Measurements from ENCODE around the gene TMEM259. TPM values are rescaled to one million over a fixed set of nuclear protein-coding genes. Genes with fewer than 3 reads are reported as not detected.

Gene TMEM259
- total RNA-seq, 1 donor from 2014 or later: 182 TPM

GRCh38 chr19:1061987-1062386 lies 41.1 kb upstream of the TMEM259 start:
- Mint-ChIP-seq H3K27me3 (ENCODE audit: unreplicated experiment) (peaks cover 18% of the 10 kb centered on the region), H3K4me3 (ENCODE audit: unreplicated experiment) (no peak overlapping the region), H3K27ac (ENCODE audit: unreplicated experiment) (no peak overlapping the region)

DNA sequence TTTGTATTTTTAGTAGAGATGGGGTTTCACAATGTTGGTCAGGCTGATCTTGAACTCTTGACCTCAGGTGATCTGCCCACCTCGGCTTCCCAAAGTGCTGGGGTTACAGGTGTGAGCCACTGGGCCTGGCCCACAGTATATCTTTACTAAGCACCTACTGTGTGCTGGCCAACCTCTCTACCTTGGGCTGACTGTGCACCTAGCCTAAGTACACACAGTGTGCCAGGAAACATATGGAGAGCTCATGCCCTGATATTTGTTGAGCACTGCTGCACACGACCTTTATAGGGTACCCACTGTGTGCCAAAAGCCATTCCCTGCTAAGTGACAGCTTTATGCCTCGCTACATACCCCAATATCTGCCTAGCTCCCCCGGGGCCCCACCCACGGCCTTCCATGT lies 39.8 kb upstream of the TMEM259 start:
- Mint-ChIP-seq H3K4me3 (ENCODE audit: unreplicated experiment) (no peak overlapping the region), H3K9me3 (ENCODE audit: unreplicated experiment) (peaks cover 10% of the 10 kb centered on the region), H3K27me3 (ENCODE audit: unreplicated experiment) (peaks cover 24% of the 10 kb centered on the region), H3K36me3 (ENCODE audit: low read depth, unreplicated experiment) (peaks cover 25% of the 10 kb centered on the region), H3K27ac (ENCODE audit: unreplicated experiment) (no peak overlapping the region), H3K4me1 (ENCODE audit: unreplicated experiment) (no peaks in the 10 kb centered on the region)
- no peak for DNase-seq (ENCODE audit: low spot score)
- TF ChIP-seq, protein P1, sequence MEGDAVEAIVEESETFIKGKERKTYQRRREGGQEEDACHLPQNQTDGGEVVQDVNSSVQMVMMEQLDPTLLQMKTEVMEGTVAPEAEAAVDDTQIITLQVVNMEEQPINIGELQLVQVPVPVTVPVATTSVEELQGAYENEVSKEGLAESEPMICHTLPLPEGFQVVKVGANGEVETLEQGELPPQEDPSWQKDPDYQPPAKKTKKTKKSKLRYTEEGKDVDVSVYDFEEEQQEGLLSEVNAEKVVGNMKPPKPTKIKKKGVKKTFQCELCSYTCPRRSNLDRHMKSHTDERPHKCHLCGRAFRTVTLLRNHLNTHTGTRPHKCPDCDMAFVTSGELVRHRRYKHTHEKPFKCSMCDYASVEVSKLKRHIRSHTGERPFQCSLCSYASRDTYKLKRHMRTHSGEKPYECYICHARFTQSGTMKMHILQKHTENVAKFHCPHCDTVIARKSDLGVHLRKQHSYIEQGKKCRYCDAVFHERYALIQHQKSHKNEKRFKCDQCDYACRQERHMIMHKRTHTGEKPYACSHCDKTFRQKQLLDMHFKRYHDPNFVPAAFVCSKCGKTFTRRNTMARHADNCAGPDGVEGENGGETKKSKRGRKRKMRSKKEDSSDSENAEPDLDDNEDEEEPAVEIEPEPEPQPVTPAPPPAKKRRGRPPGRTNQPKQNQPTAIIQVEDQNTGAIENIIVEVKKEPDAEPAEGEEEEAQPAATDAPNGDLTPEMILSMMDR (IDR thresholded peaks at IDR 0.05; ENCODE audit: unreplicated experiment): no peak

More at GRCh38 chr19:1061987-1062386, 41.1 kb upstream of the TMEM259 start:
- TF ChIP-seq, protein P1 (IDR thresholded peaks at IDR 0.05; ENCODE audit: unreplicated experiment): no peak
- Mint-ChIP-seq H3K4me1 (ENCODE audit: unreplicated experiment) (no peaks in the 10 kb centered on the region), H3K9me3 (ENCODE audit: unreplicated experiment) (peaks cover 5% of the 10 kb centered on the region), H3K36me3 (ENCODE audit: low read depth, unreplicated experiment) (peaks cover 16% of the 10 kb centered on the region)
- DNase-seq (ENCODE audit: low spot score): no peak

DNA sequence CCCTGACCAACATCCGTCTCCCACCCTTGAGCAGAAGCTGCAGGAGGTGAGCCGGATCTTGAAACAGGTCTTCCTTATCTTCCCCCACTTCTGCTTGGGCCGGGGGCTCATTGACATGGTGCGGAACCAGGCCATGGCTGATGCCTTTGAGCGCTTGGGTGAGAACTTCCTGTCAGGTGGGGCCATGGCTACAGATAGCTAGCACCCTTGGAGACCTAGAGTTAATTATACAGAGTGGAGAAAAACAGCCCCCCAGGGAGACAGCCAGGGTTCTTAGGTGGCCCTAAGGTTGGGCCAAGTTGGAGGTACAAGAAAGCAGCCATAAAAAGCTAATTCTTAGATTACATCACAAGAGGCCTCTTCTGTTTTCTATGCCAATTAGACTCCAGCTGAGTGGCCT lies 37.2 kb upstream of the TMEM259 start:
- Mint-ChIP-seq H3K4me3 (ENCODE audit: unreplicated experiment) (peak overlapping the region; percentile 22), H3K36me3 (ENCODE audit: low read depth, unreplicated experiment) (peaks cover 25% of the 10 kb centered on the region), H3K9me3 (ENCODE audit: unreplicated experiment) (peaks cover 10% of the 10 kb centered on the region), H3K27me3 (ENCODE audit: unreplicated experiment) (peaks cover 20% of the 10 kb centered on the region), H3K27ac (ENCODE audit: unreplicated experiment) (no peak overlapping the region), H3K4me1 (ENCODE audit: unreplicated experiment) (no peaks in the 10 kb centered on the region)
- DNase-seq (ENCODE audit: low spot score): no peak
- TF ChIP-seq, protein P1 (IDR thresholded peaks at IDR 0.05; ENCODE audit: unreplicated experiment): no peak

DNA sequence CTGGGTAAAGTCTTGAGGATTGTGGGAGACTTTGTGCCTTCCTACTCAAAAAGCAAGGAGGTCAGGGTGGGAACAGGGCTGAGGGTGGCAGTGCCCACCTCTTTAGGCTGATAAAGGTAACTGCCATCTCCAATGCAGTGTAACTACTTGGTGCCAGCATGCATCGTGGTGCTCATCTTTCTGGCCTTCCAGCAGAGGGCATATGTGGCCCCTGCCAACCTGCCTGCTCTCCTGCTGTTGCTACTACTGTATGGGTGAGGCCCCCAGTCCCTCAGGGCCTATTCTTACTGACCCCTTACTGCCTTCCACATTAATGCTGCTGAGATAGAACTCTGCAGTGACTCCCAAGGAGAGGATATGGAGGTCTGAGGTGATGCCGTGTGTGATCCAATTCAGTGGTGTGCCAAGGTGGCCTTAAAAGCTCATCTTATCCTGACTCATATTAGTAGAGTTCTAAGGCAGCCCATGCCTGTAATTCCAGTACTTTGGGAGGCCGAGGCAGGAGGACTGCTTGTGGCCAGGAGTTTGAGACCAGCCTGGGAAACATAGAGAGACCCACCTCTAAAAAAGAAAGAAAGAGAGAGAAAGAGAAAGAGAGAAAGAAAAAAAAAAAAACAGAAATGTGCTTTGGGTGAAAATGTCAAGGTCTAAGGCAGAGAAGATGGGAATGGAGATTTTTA lies 36.4 kb upstream of the TMEM259 start:
- Mint-ChIP-seq H3K4me3 (ENCODE audit: unreplicated experiment) (peak overlapping the region; percentile 73), H3K9me3 (ENCODE audit: unreplicated experiment) (peaks cover 10% of the 10 kb centered on the region), H3K36me3 (ENCODE audit: low read depth, unreplicated experiment) (peaks cover 26% of the 10 kb centered on the region), H3K27me3 (ENCODE audit: unreplicated experiment) (peaks cover 21% of the 10 kb centered on the region), H3K27ac (ENCODE audit: unreplicated experiment) (peak overlapping the region; percentile 62), H3K4me1 (ENCODE audit: unreplicated experiment) (no peaks in the 10 kb centered on the region)
- DNase-seq (ENCODE audit: low spot score): no peak
- TF ChIP-seq, protein P1 (IDR thresholded peaks at IDR 0.05; ENCODE audit: unreplicated experiment): no peak

DNA sequence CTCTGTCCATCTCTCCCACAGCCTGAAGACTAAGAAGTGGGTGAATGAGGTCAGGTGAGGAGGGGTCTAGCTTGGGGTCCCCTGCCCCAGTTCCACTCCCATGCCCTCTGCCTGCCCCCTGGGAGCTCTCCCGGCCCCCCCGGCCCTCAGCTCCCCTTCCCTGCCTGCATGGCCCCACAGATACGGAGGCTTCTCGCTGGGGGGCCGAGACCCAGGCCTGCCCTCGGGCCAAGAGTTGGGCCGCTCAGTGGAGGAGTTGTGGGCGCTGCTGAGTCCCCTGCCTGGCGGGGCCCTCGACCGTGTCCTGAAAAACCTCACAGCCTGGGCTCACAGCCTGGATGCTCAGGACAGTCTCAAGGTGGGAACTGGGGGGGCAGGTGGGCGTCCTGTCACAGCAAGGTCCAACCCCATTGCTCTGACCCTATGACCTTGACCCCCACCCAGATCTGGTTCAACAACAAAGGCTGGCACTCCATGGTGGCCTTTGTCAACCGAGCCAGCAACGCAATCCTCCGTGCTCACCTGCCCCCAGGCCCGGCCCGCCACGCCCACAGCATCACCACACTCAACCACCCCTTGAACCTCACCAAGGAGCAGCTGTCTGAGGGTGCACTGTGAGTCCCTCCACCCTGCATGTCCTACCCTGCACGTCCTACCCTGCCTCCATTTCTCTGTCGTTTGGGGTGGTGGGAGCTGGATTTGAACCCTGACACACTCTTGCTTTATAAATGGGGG lies 35.1 kb upstream of the TMEM259 start:
- Mint-ChIP-seq H3K9me3 (ENCODE audit: unreplicated experiment) (peaks cover 10% of the 10 kb centered on the region), H3K27ac (ENCODE audit: unreplicated experiment) (no peak overlapping the region), H3K36me3 (ENCODE audit: low read depth, unreplicated experiment) (peaks cover 27% of the 10 kb centered on the region), H3K4me1 (ENCODE audit: unreplicated experiment) (no peaks in the 10 kb centered on the region), H3K4me3 (ENCODE audit: unreplicated experiment) (peak overlapping the region; percentile 47), H3K27me3 (ENCODE audit: unreplicated experiment) (peaks cover 23% of the 10 kb centered on the region)
- TF ChIP-seq, protein P1 (IDR thresholded peaks at IDR 0.05; ENCODE audit: unreplicated experiment): no peak
- no peak for DNase-seq (ENCODE audit: low spot score)

Measured in endothelial cell (in vitro differentiated cells).